GM12878 (cell line): ENCODE results near the gene NEMF. TPM values are rescaled to one million over a fixed set of nuclear protein-coding genes. Genes with fewer than 3 reads are reported as not detected.
A peak's percentile ranks its signal among the peaks of the same experiment; 100 is the strongest.

ENCODE experiments used
- ATAC-seq: fragments of 200-7000 bp; cut with Tn5 transposase; 3 replicates; pipeline ENCODE4 v1.9.1; 2020; ENCODE audit warnings: mild to moderate bottlenecking, moderate library complexity
- BruUV-seq: library from RNA; stranded (reverse); fragments of 400-500 nt; replicated peaks from 2 replicates; lab custom pipeline; 2021; lab: Mats Ljungman, UMichigan
- CTCF ChIA-PET: fragments of 300-600 bp; sonication (Branson Sonifier 250); formaldehyde crosslinking; extraction: SDS; loops from one replicate; lab custom pipeline; 2021; ENCODE audit warnings: inconsistent platforms; lab: Yijun Ruan, JAX
- POLR2A ChIA-PET: fragments of 350-600 bp; formaldehyde crosslinking; extraction: SDS; loops from one replicate; lab custom pipeline; 2021; ENCODE audit warnings: inconsistent platforms; lab: Charles Lee
- RAD21 ChIA-PET: fragments of 300-600 bp; sonication (Branson Sonifier 250); formaldehyde crosslinking; loops from one replicate; lab custom pipeline; 2023; ENCODE audit warnings: antibody characterized with exemption; ENCODE audit not compliant: unreplicated experiment; lab: Charles Lee
- SMC1A ChIA-PET: fragments of 300-600 bp; sonication (Branson Sonifier 250); formaldehyde crosslinking; loops from one replicate; lab custom pipeline; 2023; ENCODE audit not compliant: unreplicated experiment, uncharacterized antibody; lab: Charles Lee
- DNase-seq: peaks from one replicate; pipeline ENCODE4 v3.0.0-alpha.2; 2011; ENCODE audit warnings: low read depth, low spot score
- FAIRE-seq: peaks from 3 replicates; lab custom pipeline; 2011; peaks lifted over from hg19 to GRCh38; lab: Jason Lieb, UNC
- H2AFZ ChIP-seq: 2 replicates; pipeline ENCODE4 v1.6.0; 2011; ENCODE audit warnings: low read depth, low read length, control low read depth; ENCODE audit not compliant: control insufficient read depth
- H3K27ac ChIP-seq: 2 replicates; pipeline ENCODE4 v1.5.1; 2011; ENCODE audit warnings: control low read depth; ENCODE audit not compliant: control insufficient read depth, insufficient read depth
- H3K27me3 ChIP-seq, 2 experiments: replicated peaks in 1 of 2; 2 replicates each; pipeline versions ENCODE4 v1.6.0 to v1.6.1; 2011; ENCODE audit warnings: low read length in 1 of 2; ENCODE audit not compliant: control insufficient read depth in 2 of 2, insufficient read depth in 2 of 2
- H3K36me3 ChIP-seq, 2 experiments: 2 replicates each; pipeline ENCODE4 v1.5.1; 2011; ENCODE audit warnings: low read length in 1 of 2; ENCODE audit not compliant: control insufficient read depth in 2 of 2, insufficient read depth in 2 of 2
- H3K4me1 ChIP-seq: 2 replicates; pipeline ENCODE4 v1.6.1; 2011; ENCODE audit warnings: mild to moderate bottlenecking, low read length, moderate library complexity, mixed read lengths; ENCODE audit not compliant: control insufficient read depth, insufficient read depth
- H3K4me2 ChIP-seq: 2 replicates; pipeline ENCODE4 v1.6.0; 2011; ENCODE audit warnings: control low read depth; ENCODE audit not compliant: control insufficient read depth, insufficient read depth
- H3K4me3 ChIP-seq: fragments of 200-600 bp; sonication (generic); 2 replicates; pipeline ENCODE4 v1.5.1; 2016
- H3K79me2 ChIP-seq: 2 replicates; pipeline ENCODE4 v1.6.0; 2011; ENCODE audit warnings: low read length; ENCODE audit not compliant: control insufficient read depth, insufficient read depth
- H3K9ac ChIP-seq: 2 replicates; pipeline ENCODE4 v1.8.0; 2011; ENCODE audit warnings: low read length, control low read depth, mixed read lengths; ENCODE audit not compliant: control insufficient read depth, insufficient read depth
- H3K9me3 ChIP-seq: replicated peaks from 3 replicates; pipeline ENCODE4 v1.5.1; 2011; ENCODE audit warnings: mild to moderate bottlenecking, low read length; ENCODE audit not compliant: control insufficient read depth, insufficient read depth
- H4K20me1 ChIP-seq: 2 replicates; pipeline ENCODE4 v1.6.0; 2011; ENCODE audit not compliant: control insufficient read depth, insufficient read depth
- CBX5 ChIP-seq: sonication (generic); IDR thresholded peaks from 2 replicates; pipeline ENCODE4 v1.6.1; 2016; ENCODE audit warnings: low read depth, moderate library complexity, mild to moderate bottlenecking, inconsistent platforms
- KLF5 ChIP-seq: fragments of 450-650 bp; IDR thresholded peaks from 2 replicates; pipeline ENCODE4 v1.6.1; 2014; ENCODE audit warnings: mild to moderate bottlenecking; ENCODE audit not compliant: partially characterized antibody
- PKNOX1 ChIP-seq: fragments of 450-650 bp; IDR thresholded peaks from 2 replicates; pipeline ENCODE4 v1.6.1; 2016; ENCODE audit warnings: mild to moderate bottlenecking
- RAD51 ChIP-seq: fragments of 450-650 bp; IDR thresholded peaks from 2 replicates; pipeline ENCODE4 v1.6.1; 2016; ENCODE audit warnings: moderate library complexity, mild to moderate bottlenecking, inconsistent platforms
- WGBS: methylation state at CpG from one replicate; pipeline ENCODE4 v1.1.6; 2016; ENCODE audit warnings: low lambda C conversion rate; ENCODE audit not compliant: insufficient replicate concordance, insufficient coverage; ENCODE audit errors: missing lambda C conversion rate; 5-methylcytosine and 5-hydroxymethylcytosine counted together
- in situ Hi-C: fragments of 300-500 bp; cut with MboI; formaldehyde crosslinking; loops from 9 replicates; pipeline ENCODE4 v1.14.3; 2018; ENCODE audit warnings: mixed read lengths
- intact Hi-C: fragments of 100-400 bp; cut with micrococcal nuclease; formaldehyde crosslinking; loops from one replicate; pipeline ENCODE4 v1.14.2; 2022; ENCODE audit not compliant: unreplicated experiment
- polyA plus RNA-seq, 11 experiments: library from polyadenylated mRNA; depleted of rRNA in 4 of 11; unstranded in 6 of 11; stranded (reverse) in 5 of 11; fragments of >200 nt; fragmentation: Nextera tagmentation in 4 of 11; fragmentation: Illumina TruSeq in 1 of 11; extraction: Ambion mirVana in 4 of 11; extraction: Trizol in 1 of 11; gene quantifications; 1 replicate in 1 of 11; 2 replicates in 10 of 11; pipeline versions ENCODE4 v1.2.1 to v1.2.3, GENCODE V29; 2011 to 2016; ENCODE audit warnings: inconsistent platforms in 2 of 11, missing spikeins in 2 of 11, low read depth in 1 of 11
- total RNA-seq, 4 experiments: library from RNA; depleted of rRNA in 3 of 4; stranded (reverse); fragments of >200 nt in 3 of 4; fragmentation: Illumina TruSeq in 1 of 4; extraction: Trizol in 1 of 4; gene quantifications; 2 replicates each; pipeline versions ENCODE4 v1.2.1 to v1.2.3, GENCODE V29; 2013 to 2021

Gene NEMF
- total and polyA plus RNA-seq, 10 of the 15 experiments (the other 5 are each of a cell fraction or from before 2014, with no cell fraction given) = 31.5 to 80.1 (median 61.1) TPM

- H3K4me3 ChIP-seq = no peak overlapping the region
- POLR2A ChIA-PET = interaction anchor here (0.6 to 2.3 kb wide), 6 partner anchors 29 to 344 kb away, joined by 3 to 9 read pairs (median 6); partner anchors contain the start of genes DNAAF2 and NEMF
- FAIRE-seq = no peak
- SMC1A ChIA-PET = interaction anchor here (1.3 to 4.1 kb wide), 7 partner anchors 10 to 337 kb away, joined by 3 to 18 read pairs (median 3); no protein-coding TSS in a partner anchor
- in situ Hi-C loops = loop anchor here (25.0 kb wide), 1 partner anchor 308 kb away; no protein-coding TSS in a partner anchor
- no peak for TF ChIP-seq RAD51
- no peak for TF ChIP-seq CBX5
- TF ChIP-seq, all 136 proteins: peak for 0
- ATAC-seq (no peak), DNase-seq (no peak)
- Histone ChIP-seq H3K27me3 (no peaks in the 10 kb centered on the region), H3K4me1 (peaks cover 7% of the 10 kb centered on the region), H4K20me1 (no peaks in the 10 kb centered on the region), H3K27ac (no peak overlapping the region), H2AFZ (no peak overlapping the region), H3K9ac (peak overlapping the region; percentile 1; the same call in 1 of the 2 replicates), H3K36me3 (0 out of 4 replicates have a peak, but pooled peaks cover 0 to 8% of the 10 kb centered on the region in 2 experiments), H3K79me2 (peaks cover 11% of the 10 kb centered on the region), H3K4me2 (peak overlapping the region; percentile 44), H3K9me3 (no peaks in the 10 kb centered on the region)
- no TSS peak for BruUV-seq
- WGBS = 75% methylated on average over 4 of the region's 4 CpGs
- intact Hi-C loops = no loop called here
- ChIA-PET RAD21 (interaction anchor here (1.3 to 3.2 kb wide), 3 partner anchors 59 to 308 kb away, joined by 3 to 16 read pairs (median 3); no protein-coding TSS in a partner anchor), CTCF (interaction anchor here (0.8 to 2.1 kb wide), 7 partner anchors 10 to 609 kb away, joined by 3 to 6 read pairs (median 4); partner anchors contain the start of gene NEMF)
Measured at GRCh38 chr14:49770212-49770817, 82.3 kb downstream of the NEMF start.

- POLR2A ChIA-PET = interaction anchor here (0.6 to 2.3 kb wide), 6 partner anchors 30 to 135 kb away, joined by 3 to 9 read pairs (median 6); partner anchors contain the start of genes DNAAF2 and NEMF
- Histone ChIP-seq H3K79me2 (peaks cover 11% of the 10 kb centered on the region), H3K27me3 (no peaks in the 10 kb centered on the region), H3K36me3 (0 out of 4 replicates have a peak, but pooled peaks cover 0 to 5% of the 10 kb centered on the region in 2 experiments), H3K4me2 (peak overlapping the region; percentile 82), H4K20me1 (no peaks in the 10 kb centered on the region), H3K4me3 (peak overlapping the region; percentile 93), H2AFZ (no peak overlapping the region), H3K9me3 (no peaks in the 10 kb centered on the region), H3K27ac (no peak overlapping the region), H3K9ac (peak overlapping the region; percentile 86; the same call in 1 of the 2 replicates), H3K4me1 (peaks cover 7% of the 10 kb centered on the region)
- DNase-seq (no peak), FAIRE-seq (no peak), ATAC-seq (no peak)
- RAD21 ChIA-PET = interaction anchor here (0.9 to 3.2 kb wide), 8 partner anchors 59 to 308 kb away, joined by 3 to 18 read pairs (median 5); partner anchors contain the start of genes MGAT2, NEMF, POLE2 and RPL36AL
- 81% methylated on average over 15 of the region's 15 CpGs for WGBS
- CTCF ChIA-PET = interaction anchor here (0.8 to 2.8 kb wide), 12 partner anchors 10 to 610 kb away, joined by 3 to 14 read pairs (median 4); partner anchors contain the start of genes KLHDC1 and NEMF
- SMC1A ChIA-PET = interaction anchor here (0.9 to 4.1 kb wide), 11 partner anchors 10 to 338 kb away, joined by 3 to 18 read pairs (median 3); partner anchors contain the start of genes DNAAF2, POLE2 and RPL36AL
- intact Hi-C loops = loop anchor here (10.0 kb wide), 1 partner anchor 345 kb away; the partner anchor contains the start of gene VCPKMT
- in situ Hi-C loops = loop anchor here (5.0 to 25.0 kb wide), 2 partner anchors 132 to 307 kb away; partner anchors contain the start of gene DNAAF2
- no peak for TF ChIP-seq KLF5
- TF ChIP-seq PKNOX1 = peak; percentile 65
- no TSS peak for BruUV-seq
Measured at GRCh38 chr14:49769581-49770211, 82.9 kb downstream of the NEMF start.
